HuH-7.5 (cell line): ENCODE measurements around the gene SPATA31E1.
"Not testable (repeated sequence)": the region's sequence is repeated elsewhere in the genome, so short reads cannot be mapped to it uniquely, and the experiment has no call there.

ENCODE experiments used
- DNase-seq: peaks from one replicate; pipeline ENCODE4 v3.0.0; 2011; ENCODE audit warnings: low spot score

The SPATA31E1 gene

DNA sequence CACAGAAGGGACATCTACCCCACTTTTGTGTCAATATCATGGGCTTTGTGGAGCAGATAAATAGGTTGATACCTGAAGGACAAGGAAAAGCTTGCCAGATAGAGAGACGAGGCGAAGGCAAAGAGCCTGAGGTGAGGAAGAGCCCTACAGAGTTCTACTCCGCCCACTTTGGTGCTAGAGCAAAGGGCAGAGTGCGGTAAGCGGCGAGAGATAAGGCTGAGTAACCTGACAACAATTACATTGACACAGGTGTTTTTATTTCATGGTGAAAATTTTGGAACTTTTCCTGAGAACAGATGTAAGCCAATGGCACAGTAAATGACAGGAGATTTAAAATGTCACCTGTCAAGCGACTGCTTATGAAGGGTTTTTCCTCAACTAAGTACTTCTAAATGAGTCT lies 51.8 kb downstream of the SPATA31E1 start:
- not testable (repeated sequence) for DNase-seq

DNA sequence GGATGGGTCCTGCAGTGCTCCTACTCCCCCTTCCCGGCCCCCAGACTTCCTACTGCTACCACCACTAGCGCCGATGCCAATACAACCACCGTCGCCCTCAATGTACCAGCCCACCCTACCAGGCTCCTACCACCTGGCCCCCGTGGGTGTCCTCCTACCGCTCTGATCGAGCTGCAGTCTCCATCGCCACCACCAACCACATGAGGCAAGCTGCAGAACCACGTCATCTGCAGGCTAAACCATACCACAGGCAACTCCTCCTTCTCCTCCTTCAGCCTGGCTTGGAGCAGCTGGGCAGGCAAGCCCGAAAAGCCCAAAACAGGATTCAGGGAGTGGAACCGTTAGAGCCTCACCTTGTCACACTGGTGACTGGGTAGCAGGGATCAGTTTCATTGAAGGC lies 54.7 kb downstream of the SPATA31E1 start:
- DNase-seq, result not testable (repeated sequence)

DNA sequence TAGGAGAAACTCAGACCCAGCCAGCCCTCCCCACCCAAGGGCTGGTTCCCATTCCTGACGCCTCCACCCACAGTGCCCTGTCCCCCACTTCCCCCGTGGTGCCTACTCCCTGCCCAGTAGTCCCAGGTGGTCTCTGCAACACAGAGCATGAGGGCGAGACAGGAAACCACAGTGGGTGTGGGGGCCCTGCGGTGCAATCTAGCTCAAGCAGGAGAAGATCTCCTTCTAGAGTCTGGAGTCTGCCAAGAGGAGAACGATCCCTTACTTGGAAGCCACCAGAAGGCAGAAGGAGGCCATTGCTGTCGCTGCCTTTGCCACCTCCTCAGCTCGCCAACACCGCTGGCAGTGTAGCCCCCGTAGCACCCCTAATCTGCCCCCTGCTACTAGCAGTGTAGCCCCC lies 55.2 kb downstream of the SPATA31E1 start:
- not testable (repeated sequence) for DNase-seq

DNA sequence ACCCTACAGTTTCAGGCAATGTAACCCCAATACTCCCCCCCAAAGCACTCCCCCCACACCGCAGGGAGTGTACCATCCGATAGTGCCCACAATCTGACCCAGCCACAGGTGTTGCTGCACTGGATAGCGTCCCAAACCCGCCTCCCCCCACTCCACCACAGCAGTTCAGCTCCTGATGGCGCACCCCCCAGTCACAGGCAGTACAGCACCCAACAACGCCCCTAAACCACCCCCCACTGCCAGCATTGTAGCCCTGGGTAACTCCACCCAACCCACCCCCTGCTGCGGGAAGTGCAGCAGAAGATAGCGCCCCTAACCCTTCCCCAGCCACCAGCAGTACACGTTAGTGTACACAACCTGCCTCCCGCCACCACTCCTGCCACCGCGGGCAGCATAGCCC lies 55.7 kb downstream of the SPATA31E1 start:
- DNase-seq, result not testable (repeated sequence)
